Activated T-helper 2 cell treated with anti-CD3 and anti-CD28 coated beads, Interferon-gamma antibody, Interleukin-2, Interleukin-4, amounts not matched to agents 10 μg/mL and 5 μg/mL and 100 μg/mL, durations not matched to agents 14 hours and 24 hours and 36 hours (primary cell): Measurements from ENCODE around the gene KCTD8. TPM values are rescaled to one million over a fixed set of nuclear protein-coding genes. Genes with fewer than 3 reads are reported as not detected.

ENCODE experiments used
- DNase-seq: peaks from one replicate; pipeline ENCODE4 v3.0.0; 2021; ENCODE audit warnings: low spot score
- H3K27ac Mint-ChIP-seq: one replicate; pipeline ENCODE4 v1.8.0; 2021; ENCODE audit warnings: mixed read lengths
- H3K27me3 Mint-ChIP-seq: one replicate; pipeline ENCODE4 v1.8.0; 2021; ENCODE audit warnings: low read depth, mixed read lengths
- H3K36me3 Mint-ChIP-seq: one replicate; pipeline ENCODE4 v1.8.0; 2021; ENCODE audit warnings: low read depth, mixed read lengths
- H3K4me1 Mint-ChIP-seq: one replicate; pipeline ENCODE4 v1.8.0; 2021; ENCODE audit warnings: low read depth, mixed read lengths
- H3K4me3 Mint-ChIP-seq: one replicate; pipeline ENCODE4 v1.8.0; 2021; ENCODE audit warnings: low read depth, mild to moderate bottlenecking, moderate library complexity, mixed read lengths
- H3K9me3 Mint-ChIP-seq: one replicate; pipeline ENCODE4 v1.8.0; 2021; ENCODE audit warnings: mixed read lengths
- intact Hi-C: fragments of 100-400 bp; cut with micrococcal nuclease; formaldehyde crosslinking; loops from one replicate; pipeline ENCODE4 v1.15.1; 2023
- total RNA-seq: library from RNA; stranded (reverse); gene quantifications from 2 replicates; pipeline ENCODE4 v1.2.3, GENCODE V29; 2022

Gene KCTD8
- total RNA-seq, 1 donor from 2014 or later = not detected

DNA sequence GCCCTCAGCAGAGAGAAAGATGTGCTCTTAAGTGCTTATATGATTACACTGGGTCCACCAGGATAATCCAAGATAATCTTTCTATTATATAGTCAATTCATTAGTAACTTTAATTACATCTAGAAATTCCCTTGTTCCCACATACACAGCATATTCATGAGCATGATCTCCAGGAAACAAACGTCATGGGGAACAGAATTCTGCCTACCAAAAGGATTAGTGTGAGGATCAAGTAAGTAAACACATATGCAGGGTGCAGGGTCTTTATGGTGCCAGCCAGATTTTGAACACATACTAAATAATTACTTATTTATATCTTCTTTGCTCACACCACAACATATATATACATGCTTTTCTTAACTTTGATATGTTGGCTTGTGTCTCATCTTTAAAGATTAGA is 169.1 kb downstream of the KCTD8 start:
- no peaks in the 10 kb centered on the region for H3K4me1 Mint-ChIP-seq
- intact Hi-C loops = no loop called here

DNA sequence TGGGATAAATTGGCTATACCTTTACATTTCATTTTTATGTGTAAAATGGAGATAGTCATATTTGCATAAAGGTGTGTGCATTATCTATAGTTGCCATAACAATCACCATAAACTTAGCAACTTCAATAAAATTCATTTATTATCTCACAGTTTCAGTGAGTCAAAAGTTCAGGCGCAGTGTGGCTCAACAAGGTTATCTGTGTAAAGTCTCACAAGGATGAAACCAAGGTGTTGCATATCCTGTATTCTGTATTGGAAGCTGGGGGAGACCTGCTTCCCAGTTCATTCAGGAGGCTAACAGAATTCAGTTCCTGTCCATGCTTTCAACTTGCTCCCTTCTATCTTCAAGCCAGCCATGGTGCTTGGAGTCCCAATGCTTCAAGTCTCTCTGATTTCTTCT is 169.5 kb downstream of the KCTD8 start:
- Mint-ChIP-seq H3K4me1 (no peaks in the 10 kb centered on the region), H3K27me3 (no peaks in the 10 kb centered on the region), H3K27ac (no peak overlapping the region), H3K4me3 (no peak overlapping the region), H3K36me3 (no peaks in the 10 kb centered on the region), H3K9me3 (peaks cover 19% of the 10 kb centered on the region)
- no peak for DNase-seq
- intact Hi-C loops = no loop called here

More for the DNA sequence above, 169.1 kb downstream of the KCTD8 start:
- Mint-ChIP-seq H3K27ac (no peak overlapping the region), H3K4me3 (no peak overlapping the region), H3K36me3 (no peaks in the 10 kb centered on the region), H3K27me3 (no peaks in the 10 kb centered on the region), H3K9me3 (peaks cover 22% of the 10 kb centered on the region)
- DNase-seq = no peak

DNA sequence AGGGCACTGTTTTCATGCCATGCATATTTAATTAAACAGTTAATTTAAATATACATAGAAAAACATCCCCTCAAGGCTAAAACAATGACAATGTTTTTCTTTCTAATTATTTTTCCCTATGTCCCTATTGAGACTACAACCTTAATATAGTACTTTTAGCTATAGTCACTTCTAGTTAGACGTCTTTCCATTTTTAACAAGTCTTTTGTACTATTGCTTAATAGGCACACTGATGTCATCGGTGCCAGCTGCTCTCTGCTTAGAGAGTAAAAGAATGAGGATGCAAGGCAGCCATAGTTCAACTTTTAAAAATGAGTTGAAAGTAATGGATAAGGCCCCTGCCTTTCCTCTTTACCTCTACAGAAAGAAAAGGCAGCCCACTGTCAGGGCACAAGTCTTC is 191.1 kb downstream of the KCTD8 start:
- DNase-seq = no peak
- intact Hi-C loops = no loop called here
- H3K4me1 Mint-ChIP-seq = no peaks in the 10 kb centered on the region
- H3K27me3 Mint-ChIP-seq = no peaks in the 10 kb centered on the region
- H3K36me3 Mint-ChIP-seq = no peaks in the 10 kb centered on the region
- no peak overlapping the region for H3K27ac Mint-ChIP-seq
- H3K9me3 Mint-ChIP-seq = peaks cover 9% of the 10 kb centered on the region
- H3K4me3 Mint-ChIP-seq = no peak overlapping the region

DNA sequence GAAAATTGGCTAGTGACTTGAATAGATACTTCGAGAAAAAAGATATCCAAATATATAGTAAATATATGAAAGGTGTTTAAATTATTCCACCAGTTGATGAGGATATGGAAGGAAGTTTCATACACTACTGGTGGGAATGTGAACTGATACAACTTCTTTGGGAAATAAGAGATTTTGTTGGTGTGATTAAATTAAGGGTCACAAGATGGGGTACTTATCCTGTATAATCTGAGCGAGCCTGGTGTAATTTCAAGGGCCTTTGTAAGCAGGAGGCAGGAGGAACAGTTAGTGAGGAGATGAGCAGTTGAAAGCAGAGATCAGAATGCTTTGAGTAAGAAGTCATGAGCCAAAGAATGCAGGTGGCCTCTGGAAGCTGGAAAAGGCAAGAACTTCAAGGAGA is 192.2 kb downstream of the KCTD8 start:
- Mint-ChIP-seq H3K4me1 (no peaks in the 10 kb centered on the region), H3K27me3 (no peaks in the 10 kb centered on the region), H3K27ac (no peak overlapping the region), H3K4me3 (no peak overlapping the region), H3K36me3 (no peaks in the 10 kb centered on the region), H3K9me3 (peaks cover 9% of the 10 kb centered on the region)
- no peak for DNase-seq
- intact Hi-C loops = no loop called here

DNA sequence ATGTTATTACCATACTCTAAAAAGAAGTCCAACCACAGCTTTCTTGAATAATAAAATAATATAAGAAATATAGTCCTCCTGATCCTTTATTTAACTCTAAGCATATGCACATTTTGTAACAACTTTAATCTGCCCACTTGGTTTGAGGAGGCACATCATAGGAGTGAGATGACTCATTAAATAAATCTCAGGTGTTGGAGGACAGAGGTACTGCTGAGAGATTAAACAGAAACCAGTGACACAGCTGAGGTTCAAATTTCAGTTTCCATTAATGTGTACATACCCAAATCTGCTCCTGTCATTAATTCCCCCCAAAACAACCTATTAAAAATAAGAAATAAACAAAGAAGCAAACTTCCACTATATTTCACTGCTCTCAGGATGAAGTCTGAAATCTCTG is 211.0 kb downstream of the KCTD8 start:
- Mint-ChIP-seq H3K9me3 (peaks cover 16% of the 10 kb centered on the region), H3K4me3 (no peak overlapping the region), H3K27ac (no peak overlapping the region), H3K36me3 (no peaks in the 10 kb centered on the region), H3K4me1 (no peaks in the 10 kb centered on the region), H3K27me3 (no peaks in the 10 kb centered on the region)
- intact Hi-C loops = no loop called here
- no peak for DNase-seq

DNA sequence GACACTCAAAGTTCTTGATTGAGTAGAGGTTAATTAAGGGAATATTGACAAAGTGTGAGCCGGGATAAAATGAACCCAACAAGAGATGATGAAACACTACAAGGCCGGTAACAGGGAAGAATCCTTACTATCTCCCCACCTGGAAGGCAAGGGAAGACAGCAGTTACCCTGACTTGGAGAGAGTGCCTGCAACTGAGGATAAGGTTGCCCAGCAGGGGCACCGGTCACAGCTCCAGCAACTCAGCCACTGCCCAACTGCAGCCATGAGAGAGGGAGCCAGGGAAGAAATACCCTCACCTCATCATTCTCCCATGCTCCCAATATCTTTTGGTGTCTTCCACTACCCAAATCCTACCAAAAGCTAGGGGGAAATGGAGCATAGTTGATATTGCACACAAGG is 212.7 kb downstream of the KCTD8 start:
- peaks cover 12% of the 10 kb centered on the region for H3K9me3 Mint-ChIP-seq
- no peak for DNase-seq
- no peaks in the 10 kb centered on the region for H3K36me3 Mint-ChIP-seq
- H3K27ac Mint-ChIP-seq = no peak overlapping the region
- no peak overlapping the region for H3K4me3 Mint-ChIP-seq
- no peaks in the 10 kb centered on the region for H3K27me3 Mint-ChIP-seq
- no peaks in the 10 kb centered on the region for H3K4me1 Mint-ChIP-seq
- intact Hi-C loops = no loop called here

DNA sequence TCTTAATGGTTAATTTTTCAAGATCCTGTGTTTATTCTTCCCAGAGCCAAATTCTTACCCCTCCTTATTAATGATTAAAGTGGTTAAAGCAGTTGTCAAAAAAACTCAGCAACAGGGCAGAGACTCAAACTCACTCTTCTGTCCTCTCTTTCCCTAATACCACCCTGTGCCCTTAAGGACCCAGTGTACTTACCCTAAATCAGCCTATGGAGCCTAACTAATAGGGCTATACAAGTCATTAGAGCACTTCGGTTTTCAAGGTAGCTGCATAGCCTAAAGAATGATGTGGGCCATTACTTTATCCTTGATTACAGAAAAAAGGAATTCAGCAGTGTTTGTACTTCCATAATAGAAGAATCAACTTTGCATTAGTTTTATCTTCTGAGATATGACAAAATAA is 216.3 kb downstream of the KCTD8 start:
- Mint-ChIP-seq H3K4me1 (no peaks in the 10 kb centered on the region), H3K9me3 (peaks cover 10% of the 10 kb centered on the region), H3K36me3 (no peaks in the 10 kb centered on the region), H3K27ac (no peak overlapping the region), H3K4me3 (no peak overlapping the region), H3K27me3 (no peaks in the 10 kb centered on the region)
- DNase-seq = no peak
- intact Hi-C loops = no loop called here

DNA sequence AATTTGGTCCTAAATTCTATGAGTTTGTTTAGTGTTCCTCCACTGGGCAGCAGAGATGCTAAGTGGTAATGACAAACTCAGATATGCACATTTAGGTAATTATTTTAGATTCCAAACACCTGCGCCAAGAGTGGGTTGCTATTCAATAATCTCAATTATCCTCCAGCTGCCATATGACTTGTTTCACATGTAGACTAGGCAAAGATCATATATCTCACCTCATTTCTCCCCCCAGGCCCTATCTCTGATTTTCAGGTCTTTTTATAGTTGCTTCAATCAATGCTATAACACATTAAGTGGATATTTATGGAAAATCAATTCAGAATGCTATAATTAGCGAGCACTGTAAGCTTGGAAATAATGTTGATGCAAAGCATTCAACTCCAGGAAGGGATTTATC is 217.6 kb downstream of the KCTD8 start:
- intact Hi-C loops = no loop called here
- H3K4me3 Mint-ChIP-seq = no peak overlapping the region
- H3K4me1 Mint-ChIP-seq = no peaks in the 10 kb centered on the region
- H3K27ac Mint-ChIP-seq = no peak overlapping the region
- no peaks in the 10 kb centered on the region for H3K36me3 Mint-ChIP-seq
- H3K9me3 Mint-ChIP-seq = peaks cover 10% of the 10 kb centered on the region
- no peak for DNase-seq
- H3K27me3 Mint-ChIP-seq = no peaks in the 10 kb centered on the region

DNA sequence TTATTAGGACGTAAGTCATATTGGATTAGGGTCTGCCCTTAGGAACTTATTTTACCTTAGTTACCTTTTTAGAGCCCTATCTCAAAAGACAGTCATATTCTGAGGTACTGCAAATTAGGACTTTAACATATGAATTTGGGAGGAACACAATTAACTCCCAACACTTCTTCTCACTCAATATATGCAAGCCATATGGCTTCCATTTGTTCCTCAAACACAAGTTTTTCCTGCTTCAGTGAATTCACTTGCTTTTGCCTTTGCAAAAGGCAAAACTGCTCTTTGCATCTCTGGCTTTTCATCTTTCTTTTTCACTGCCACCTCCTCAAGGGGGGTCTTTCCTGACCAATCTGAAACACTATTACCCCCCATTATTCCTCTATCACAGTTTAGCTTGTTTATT is 220.3 kb downstream of the KCTD8 start:
- DNase-seq = no peak
- Mint-ChIP-seq H3K27me3 (no peaks in the 10 kb centered on the region), H3K4me3 (no peak overlapping the region)

DNA sequence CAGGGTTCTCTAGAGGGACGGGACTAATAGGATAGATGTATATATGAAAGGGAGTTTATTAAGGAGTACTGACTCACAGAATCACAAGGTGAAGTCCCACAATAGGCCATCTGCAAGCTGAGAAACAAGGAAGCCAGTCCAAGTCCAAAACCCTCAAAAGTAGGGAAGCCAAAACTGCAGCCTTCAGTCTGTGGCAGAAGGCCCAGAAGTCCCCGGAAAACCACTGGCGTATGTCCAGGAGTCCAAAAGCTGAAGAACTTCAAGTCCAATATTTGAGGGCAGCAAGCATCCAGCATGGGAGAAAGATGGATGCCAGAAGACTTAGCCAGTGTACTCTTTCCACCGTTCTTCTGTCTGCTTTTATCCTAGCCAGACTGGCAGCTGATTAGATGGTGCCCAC is 227.2 kb downstream of the KCTD8 start:
- Mint-ChIP-seq H3K27ac (no peak overlapping the region), H3K9me3 (peaks cover 13% of the 10 kb centered on the region), H3K36me3 (no peaks in the 10 kb centered on the region), H3K4me3 (no peak overlapping the region), H3K4me1 (no peaks in the 10 kb centered on the region), H3K27me3 (no peaks in the 10 kb centered on the region)
- no peak for DNase-seq
- intact Hi-C loops = no loop called here

More for the DNA sequence above, 220.3 kb downstream of the KCTD8 start:
- H3K4me1 Mint-ChIP-seq = no peaks in the 10 kb centered on the region
- peaks cover 10% of the 10 kb centered on the region for H3K9me3 Mint-ChIP-seq
- H3K36me3 Mint-ChIP-seq = no peaks in the 10 kb centered on the region
- no peak overlapping the region for H3K27ac Mint-ChIP-seq
- intact Hi-C loops = no loop called here

DNA sequence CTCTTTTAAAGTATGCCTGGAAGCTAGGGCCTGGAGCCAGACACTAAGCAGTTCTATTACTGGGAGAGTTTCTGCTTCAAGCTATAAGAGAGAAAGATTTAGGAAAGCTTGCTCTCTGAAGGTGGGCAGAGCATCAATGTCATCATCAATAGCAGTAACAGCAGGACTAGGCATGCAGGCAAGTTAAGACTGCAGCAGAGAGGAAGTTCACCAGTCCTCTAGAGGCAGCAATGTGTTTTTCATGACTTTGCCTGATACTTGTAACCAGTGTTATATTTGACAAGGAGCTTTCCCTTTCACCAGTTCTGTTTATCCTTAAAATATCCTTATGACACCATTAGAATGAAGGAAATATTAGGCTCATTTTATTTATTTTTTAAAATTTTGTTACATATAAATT is 237.9 kb downstream of the KCTD8 start:
- Mint-ChIP-seq H3K9me3 (peaks cover 8% of the 10 kb centered on the region), H3K27me3 (no peaks in the 10 kb centered on the region), H3K4me1 (no peaks in the 10 kb centered on the region), H3K27ac (no peak overlapping the region), H3K4me3 (no peak overlapping the region), H3K36me3 (no peaks in the 10 kb centered on the region)
- intact Hi-C loops = no loop called here
- DNase-seq = no peak

DNA sequence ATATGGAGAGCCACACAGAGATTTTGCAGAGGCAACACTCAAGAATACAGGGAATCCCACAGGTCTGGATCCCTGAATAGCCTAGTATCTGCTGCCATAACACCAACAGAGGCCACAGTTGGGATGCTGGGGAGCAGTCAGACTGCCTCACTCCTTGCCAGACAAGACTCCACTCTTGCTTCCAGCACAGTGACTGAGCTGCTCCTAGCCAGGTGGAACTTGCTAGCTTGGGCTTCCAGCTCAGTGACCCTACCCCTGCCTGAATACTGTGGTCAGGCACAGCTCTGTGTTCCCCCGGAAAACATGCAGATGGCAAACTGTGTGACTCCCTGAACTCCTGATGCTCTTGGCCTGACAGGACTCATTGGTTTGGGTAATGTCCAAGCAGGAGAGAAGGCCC is 251.8 kb downstream of the KCTD8 start:
- peaks cover 3% of the 10 kb centered on the region for H3K9me3 Mint-ChIP-seq
- no peaks in the 10 kb centered on the region for H3K27me3 Mint-ChIP-seq
- no peak overlapping the region for H3K27ac Mint-ChIP-seq
- H3K4me1 Mint-ChIP-seq = no peaks in the 10 kb centered on the region
- intact Hi-C loops = no loop called here
- DNase-seq = no peak
- no peaks in the 10 kb centered on the region for H3K36me3 Mint-ChIP-seq
- no peak overlapping the region for H3K4me3 Mint-ChIP-seq

DNA sequence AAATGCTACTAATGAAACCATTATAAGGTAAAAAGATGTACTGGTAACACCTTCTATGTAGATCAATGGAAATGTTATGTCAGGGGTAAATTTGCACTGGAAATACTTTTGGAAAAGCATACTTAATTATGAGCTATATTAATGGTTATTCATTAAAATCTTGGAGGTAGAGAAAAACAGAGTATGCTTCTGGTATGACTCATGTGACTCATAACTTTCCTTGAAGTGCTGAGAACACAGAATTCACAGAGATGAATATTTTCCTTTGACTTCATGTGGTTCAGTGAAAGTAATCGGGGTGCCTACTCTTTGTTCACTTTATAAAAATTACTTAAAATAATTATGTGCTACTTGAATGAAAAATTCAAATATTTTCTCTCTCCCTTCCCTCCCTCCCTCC is 254.2 kb downstream of the KCTD8 start:
- Mint-ChIP-seq H3K4me3 (no peak overlapping the region), H3K9me3 (peaks cover 3% of the 10 kb centered on the region), H3K36me3 (no peaks in the 10 kb centered on the region), H3K27ac (no peak overlapping the region), H3K4me1 (no peaks in the 10 kb centered on the region), H3K27me3 (no peaks in the 10 kb centered on the region)
- DNase-seq = no peak
- intact Hi-C loops = no loop called here

DNA sequence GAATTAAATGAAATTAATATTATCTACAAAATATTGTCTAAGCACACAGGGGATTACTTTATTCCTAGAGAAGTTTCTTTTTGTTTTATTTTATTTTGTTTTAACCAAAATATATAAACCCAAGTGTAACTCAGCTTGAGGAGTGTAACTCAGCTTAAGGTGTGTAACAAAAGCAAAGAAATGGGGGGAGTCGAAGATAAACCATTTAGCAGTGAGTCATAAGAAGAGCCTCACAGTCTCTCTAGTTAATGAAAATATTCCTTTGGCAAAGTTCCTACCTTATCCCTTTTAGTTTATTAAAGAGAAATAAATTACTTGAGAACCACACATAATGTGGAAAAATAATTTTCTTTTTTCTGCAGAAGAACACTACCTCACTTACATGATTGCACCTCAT is 261.8 kb downstream of the KCTD8 start:
- H3K27me3 Mint-ChIP-seq = no peaks in the 10 kb centered on the region
- no peak for DNase-seq
- no peak overlapping the region for H3K4me3 Mint-ChIP-seq
- H3K27ac Mint-ChIP-seq = no peak overlapping the region
- H3K36me3 Mint-ChIP-seq = no peaks in the 10 kb centered on the region
- no peaks in the 10 kb centered on the region for H3K4me1 Mint-ChIP-seq
- peaks cover 22% of the 10 kb centered on the region for H3K9me3 Mint-ChIP-seq
- intact Hi-C loops = no loop called here
